Fibroblast of mammary gland (primary cell): ENCODE measurements around the gene PCNX1.

ENCODE experiments used
- DNase-seq: peaks from one replicate; pipeline ENCODE4 v3.0.0-alpha.2; 2010; ENCODE audit warnings: low read depth
- H3K4me3 ChIP-seq: 2 replicates; pipeline ENCODE4 v1.5.1; 2011; ENCODE audit warnings: low read depth, mild to moderate bottlenecking, low read length, moderate library complexity; ENCODE audit not compliant: control insufficient read depth
- CTCF ChIP-seq: conservative IDR thresholded peaks from 2 replicates; pipeline ENCODE4 v1.5.1; 2011; ENCODE audit warnings: low read depth, low read length, inconsistent platforms; ENCODE audit not compliant: control insufficient read depth, insufficient read depth

Gene PCNX1

GRCh38 chr14:70890826-70891659 lies 16.2 kb upstream of the PCNX1 start:
- no peak overlapping the region for H3K4me3 ChIP-seq
- DNase-seq, result no peak
- TF ChIP-seq CTCF, result no peak

GRCh38 chr14:70891737-70892136 lies 15.5 kb upstream of the PCNX1 start:
- no peak overlapping the region for H3K4me3 ChIP-seq
- no peak for TF ChIP-seq CTCF
- DNase-seq, result no peak

- no peak for TF ChIP-seq CTCF
- no peak for DNase-seq
- H3K4me3 ChIP-seq, result no peak overlapping the region
Observed at GRCh38 chr14:70893062-70893845, 14.0 kb upstream of the PCNX1 start.

GRCh38 chr14:70893858-70894291 lies 13.4 kb upstream of the PCNX1 start:
- H3K4me3 ChIP-seq, result no peak overlapping the region
- no peak for TF ChIP-seq CTCF
- no peak for DNase-seq

GRCh38 chr14:70894868-70895267 lies 12.4 kb upstream of the PCNX1 start:
- H3K4me3 ChIP-seq, result no peak overlapping the region
- DNase-seq, result peak; percentile 28
- TF ChIP-seq CTCF, result no peak

GRCh38 chr14:70896317-70896716 lies 10.9 kb upstream of the PCNX1 start:
- TF ChIP-seq CTCF, result no peak
- no peak overlapping the region for H3K4me3 ChIP-seq
- no peak for DNase-seq
